ENCODE measurements around the gene SP5.

DNA sequence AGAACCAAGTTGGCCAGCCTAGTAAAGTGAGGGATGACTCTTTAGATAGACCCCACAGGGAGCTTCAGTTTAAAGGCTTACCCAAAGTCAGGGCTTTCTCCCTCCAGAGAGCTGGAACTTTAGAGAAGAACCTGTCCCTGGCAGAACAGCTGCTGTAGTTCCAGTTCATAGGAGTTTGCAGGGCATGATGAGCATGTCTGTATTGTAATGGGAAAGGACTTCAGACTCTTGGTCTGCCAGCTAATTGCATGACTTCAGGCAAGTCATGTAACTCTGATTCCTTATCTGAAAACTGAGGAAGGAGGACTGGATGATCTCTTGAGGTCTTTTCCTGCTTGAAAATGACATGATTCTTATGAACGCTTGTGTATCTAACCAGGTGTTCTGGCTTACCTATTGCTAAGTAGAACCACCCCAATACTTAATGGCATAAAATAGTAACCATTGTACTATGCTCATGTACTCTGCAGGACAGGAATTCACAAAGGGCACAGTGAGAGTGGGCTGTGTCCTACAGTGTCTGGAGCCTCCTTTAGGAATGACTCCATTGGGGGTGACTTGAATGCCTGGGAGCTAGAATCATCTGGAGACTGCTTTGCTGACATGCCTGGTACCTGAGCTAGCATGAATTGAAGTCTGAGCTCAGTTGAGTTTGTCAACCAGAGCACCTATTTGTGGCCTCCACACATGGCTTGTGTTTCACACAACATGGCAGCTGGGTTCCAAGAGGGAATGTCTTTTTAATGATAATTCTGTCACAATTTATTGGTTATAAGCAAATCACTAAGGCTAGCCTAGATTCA is 18.9 kb downstream of the SP5 start:
- TF ChIP-seq, protein P1, sequence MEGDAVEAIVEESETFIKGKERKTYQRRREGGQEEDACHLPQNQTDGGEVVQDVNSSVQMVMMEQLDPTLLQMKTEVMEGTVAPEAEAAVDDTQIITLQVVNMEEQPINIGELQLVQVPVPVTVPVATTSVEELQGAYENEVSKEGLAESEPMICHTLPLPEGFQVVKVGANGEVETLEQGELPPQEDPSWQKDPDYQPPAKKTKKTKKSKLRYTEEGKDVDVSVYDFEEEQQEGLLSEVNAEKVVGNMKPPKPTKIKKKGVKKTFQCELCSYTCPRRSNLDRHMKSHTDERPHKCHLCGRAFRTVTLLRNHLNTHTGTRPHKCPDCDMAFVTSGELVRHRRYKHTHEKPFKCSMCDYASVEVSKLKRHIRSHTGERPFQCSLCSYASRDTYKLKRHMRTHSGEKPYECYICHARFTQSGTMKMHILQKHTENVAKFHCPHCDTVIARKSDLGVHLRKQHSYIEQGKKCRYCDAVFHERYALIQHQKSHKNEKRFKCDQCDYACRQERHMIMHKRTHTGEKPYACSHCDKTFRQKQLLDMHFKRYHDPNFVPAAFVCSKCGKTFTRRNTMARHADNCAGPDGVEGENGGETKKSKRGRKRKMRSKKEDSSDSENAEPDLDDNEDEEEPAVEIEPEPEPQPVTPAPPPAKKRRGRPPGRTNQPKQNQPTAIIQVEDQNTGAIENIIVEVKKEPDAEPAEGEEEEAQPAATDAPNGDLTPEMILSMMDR (IDR thresholded peaks at IDR 0.05), result no peak
- TF ChIP-seq POLR2AphosphoS5 (IDR thresholded peaks at IDR 0.05; ENCODE audit: low read depth, low read length), result no peak

All from Panc1 (cell line).